Activated B cell treated with CpG ODN at 0.5 μM for 24 hours (primary cell): ENCODE results near the gene SRSF7. TPM values are rescaled to one million over a fixed set of nuclear protein-coding genes. Genes with fewer than 3 reads are reported as not detected.
"Not testable (repeated sequence)": the region's sequence is repeated elsewhere in the genome, so short reads cannot be mapped to it uniquely, and the experiment has no call there.

Source experiments
- ATAC-seq: fragments of 200-7000 bp; cut with Tn5 transposase; one replicate; pipeline ENCODE4 v1.10.0; 2021; ENCODE audit warnings: low read depth, mild to moderate bottlenecking, moderate library complexity
- CTCF ChIA-PET: fragments of 350-600 bp; sonication (Branson Sonifier 250); formaldehyde crosslinking; loops from one replicate; lab custom pipeline; 2021; ENCODE audit warnings: antibody characterized with exemption; lab: Charles Lee
- POLR2A ChIA-PET: fragments of 350-600 bp; sonication (Branson Sonifier 250); formaldehyde crosslinking; loops from one replicate; lab custom pipeline; 2021; ENCODE audit warnings: antibody characterized with exemption; lab: Charles Lee
- DNase-seq: peaks from one replicate; pipeline ENCODE4 v3.0.0; 2022
- H3K27ac Mint-ChIP-seq: one replicate; pipeline ENCODE4 v1.8.0; 2020; ENCODE audit warnings: mixed read lengths
- H3K27me3 Mint-ChIP-seq: one replicate; pipeline ENCODE4 v1.8.0; 2021; ENCODE audit warnings: mixed read lengths
- H3K36me3 Mint-ChIP-seq: one replicate; pipeline ENCODE4 v1.8.0; 2021; ENCODE audit warnings: low read depth, mixed read lengths
- H3K4me1 Mint-ChIP-seq: one replicate; pipeline ENCODE4 v1.8.0; 2021; ENCODE audit warnings: mixed read lengths
- H3K4me3 Mint-ChIP-seq: one replicate; pipeline ENCODE4 v1.8.0; 2020; ENCODE audit warnings: mild to moderate bottlenecking, mixed read lengths
- H3K9me3 Mint-ChIP-seq: one replicate; pipeline ENCODE4 v1.8.0; 2020; ENCODE audit warnings: mixed read lengths
- CTCF ChIP-seq: fragments of 200-600 bp; IDR thresholded peaks from one replicate; pipeline ENCODE4 v1.8.0; 2022; ENCODE audit warnings: antibody characterized with exemption, mild to moderate bottlenecking
- intact Hi-C: fragments of 100-400 bp; cut with micrococcal nuclease; formaldehyde crosslinking; loops from one replicate; pipeline ENCODE4 v1.15.1; 2024
- total RNA-seq: library from RNA; stranded (reverse); gene quantifications from 2 replicates; pipeline ENCODE4 v1.2.3, GENCODE V29; 2022

SRSF7 gene
- total RNA-seq, 1 donor from 2014 or later, result 247 TPM

GRCh38 chr2:38793511-38793910 is 42.4 kb upstream of the SRSF7 start:
- Mint-ChIP-seq H3K27ac (no peak overlapping the region), H3K27me3 (no peaks in the 10 kb centered on the region), H3K36me3 (peaks cover 13% of the 10 kb centered on the region), H3K9me3 (no peaks in the 10 kb centered on the region), H3K4me3 (no peak overlapping the region), H3K4me1 (peaks cover 5% of the 10 kb centered on the region)
- no peak for TF ChIP-seq CTCF
- CTCF ChIA-PET, result no interaction called here
- POLR2A ChIA-PET, result interaction anchor here (0.6 kb wide), 2 partner anchors 41 to 470 kb away, joined by 3 to 4 read pairs; no protein-coding TSS in a partner anchor
- no peak for DNase-seq
- intact Hi-C loops, result no loop called here
- no peak for ATAC-seq

- intact Hi-C loops, result no loop called here
- Mint-ChIP-seq H3K4me3 (no peak overlapping the region), H3K4me1 (peaks cover 5% of the 10 kb centered on the region), H3K9me3 (no peaks in the 10 kb centered on the region), H3K27ac (no peak overlapping the region), H3K27me3 (no peaks in the 10 kb centered on the region), H3K36me3 (peaks cover 6% of the 10 kb centered on the region)
- POLR2A ChIA-PET, result no interaction called here
- TF ChIP-seq CTCF, result no peak
- no peak for DNase-seq
- no peak for ATAC-seq
- CTCF ChIA-PET, result no interaction called here
Observed at GRCh38 chr2:38792751-38793150, 41.6 kb upstream of the SRSF7 start.

GRCh38 chr2:38792321-38792720 is 41.2 kb upstream of the SRSF7 start:
- POLR2A ChIA-PET, ATAC-seq, DNase-seq, H3K4me1 Mint-ChIP-seq, CTCF ChIA-PET, H3K4me3 Mint-ChIP-seq, H3K27me3 Mint-ChIP-seq, H3K27ac Mint-ChIP-seq, H3K36me3 Mint-ChIP-seq, intact Hi-C loops, H3K9me3 Mint-ChIP-seq: not testable (repeated sequence)

GRCh38 chr2:38791744-38792143 is 40.6 kb upstream of the SRSF7 start:
- POLR2A ChIA-PET, result no interaction called here
- H3K27me3 Mint-ChIP-seq, result no peaks in the 10 kb centered on the region
- no peak overlapping the region for H3K27ac Mint-ChIP-seq
- H3K4me1 Mint-ChIP-seq, result peaks cover 5% of the 10 kb centered on the region
- no peaks in the 10 kb centered on the region for H3K9me3 Mint-ChIP-seq
- CTCF ChIA-PET, result no interaction called here
- no peak overlapping the region for H3K4me3 Mint-ChIP-seq
- DNase-seq, result no peak
- intact Hi-C loops, result no loop called here
- H3K36me3 Mint-ChIP-seq, result no peaks in the 10 kb centered on the region
- TF ChIP-seq CTCF, result no peak
- ATAC-seq, result no peak

- DNase-seq (no peak), ATAC-seq (no peak)
- ChIA-PET POLR2A (interaction anchor here (1.3 kb wide), 1 partner anchor 39 kb away, joined by 6 read pairs; the partner anchor contains the start of gene SRSF7), CTCF (no interaction called here)
- H3K4me1 Mint-ChIP-seq, result peaks cover 5% of the 10 kb centered on the region
- no peak for TF ChIP-seq CTCF
- no peaks in the 10 kb centered on the region for H3K36me3 Mint-ChIP-seq
- no peak overlapping the region for H3K4me3 Mint-ChIP-seq
- intact Hi-C loops, result no loop called here
- H3K9me3 Mint-ChIP-seq, result no peaks in the 10 kb centered on the region
- no peak overlapping the region for H3K27ac Mint-ChIP-seq
- H3K27me3 Mint-ChIP-seq, result no peaks in the 10 kb centered on the region
Observed at GRCh38 chr2:38789691-38790090, 38.5 kb upstream of the SRSF7 start.

- Mint-ChIP-seq H3K9me3 (no peaks in the 10 kb centered on the region), H3K4me3 (no peak overlapping the region), H3K4me1 (peaks cover 5% of the 10 kb centered on the region), H3K36me3 (peaks cover 2% of the 10 kb centered on the region), H3K27ac (no peak overlapping the region), H3K27me3 (no peaks in the 10 kb centered on the region)
- ChIA-PET CTCF (no interaction called here), POLR2A (no interaction called here)
- DNase-seq (no peak), ATAC-seq (no peak)
- TF ChIP-seq CTCF, result no peak
- intact Hi-C loops, result no loop called here
Observed at GRCh38 chr2:38788306-38788705, 37.1 kb upstream of the SRSF7 start.
